Left lung (tissue), 14 donors: ENCODE data around the gene PLAAT1. TPM values are rescaled to one million over a fixed set of nuclear protein-coding genes. Genes with fewer than 3 reads are reported as not detected.

Experiments
- ATAC-seq: fragments of 200-7000 bp; cut with Tn5 transposase; one replicate; pipeline ENCODE4 v1.9.1; 2020; ENCODE audit warnings: moderate library complexity
- DNase-seq, 4 donors: peaks; one replicate each; pipeline ENCODE4 v3.0.0-alpha.2; 2013 to 2020
- H3K27ac ChIP-seq, 2 donors: fragments of 200-600 bp; sonication (generic) in 1 of 2; one replicate each; pipeline versions ENCODE4 v1.5.0 to v1.8.0; 2020 to 2021
- H3K27me3 ChIP-seq, 2 donors: fragments of 200-600 bp; sonication (generic) in 1 of 2; one replicate each; pipeline versions ENCODE4 v1.5.0 to v1.8.0; 2020 to 2021
- H3K36me3 ChIP-seq, 2 donors: fragments of 200-600 bp; sonication (generic) in 1 of 2; one replicate each; pipeline versions ENCODE4 v1.5.0 to v1.8.0; 2020 to 2021
- H3K4me1 ChIP-seq, 2 donors: fragments of 200-600 bp; one replicate each; pipeline ENCODE4 v1.8.0; 2021
- H3K4me3 ChIP-seq, 2 donors: fragments of 200-600 bp; sonication (generic) in 1 of 2; one replicate each; pipeline versions ENCODE4 v1.5.0 to v1.8.0; 2020 to 2021; ENCODE audit warnings: mild to moderate bottlenecking in 1 of 2
- H3K9me3 ChIP-seq, 2 donors: fragments of 200-600 bp; sonication (generic) in 1 of 2; one replicate each; pipeline versions ENCODE4 v1.5.0 to v1.8.0; 2020 to 2021
- CTCF ChIP-seq, 2 donors: fragments of 200-600 bp; sonication (generic) in 1 of 2; IDR thresholded peaks; one replicate each; pipeline versions ENCODE4 v1.5.0 to v1.8.0; 2021; ENCODE audit warnings: antibody characterized with exemption in 2 of 2
- intact Hi-C, 2 donors: fragments of 100-400 bp; cut with DNase I; formaldehyde crosslinking; loops; one replicate each; pipeline versions ENCODE4 v1.11.2 to v1.14.2; 2022
- long read RNA-seq, 12 donors: library from polyadenylated mRNA in 2 of 12; unstranded in 2 of 12; transcript quantifications; one replicate each; pipeline ENCODE4 v2.0.0 and lab custom pipeline, GENCODE V29; 2019 to 2026
- polyA plus RNA-seq, 6 donors: library from polyadenylated mRNA; unstranded; fragments of 120-200 nt; gene quantifications; one replicate each; pipeline ENCODE4 v1.2.1, GENCODE V29; 2013; ENCODE audit not compliant: insufficient read length in 6 of 6
- total RNA-seq, 2 donors: library from RNA; stranded (reverse); fragmentation: NEBNext Ultra II Directional; extraction: Animal tissue kit (Norgen Biotek cat#: 25700); gene quantifications; one replicate each; pipeline ENCODE4 v1.2.1, GENCODE V29; 2021
- donor health status: DM: no; HTN: yes; CAD: no.
- donor health status: DM: no; HTN: no; CAD: no.

PLAAT1 gene
- total RNA-seq (under 1 TPM in 1 of 2 donors, not detected in 1; 0.26 TPM), polyA plus RNA-seq (under 1 TPM; 0.20 to 0.95 (median 0.57) TPM)
- long read RNA-seq, donor 1 = 0 reads
- long read RNA-seq, donor 2 = 0 reads
- long read RNA-seq, donor 3, partial matches to known transcripts = 0 of 1 reads
- long read RNA-seq, donor 3, other reads (novel, unspliced or antisense) = 0 of 1 reads
- long read RNA-seq, donor 4 = 0 reads
- long read RNA-seq, donor 5 = 0 reads
- long read RNA-seq, donor 6 = 0 reads
- long read RNA-seq, donor 7, partial matches to known transcripts = 0 of 1 reads
- long read RNA-seq, donor 7, other reads (novel, unspliced or antisense) = 0 of 1 reads
- long read RNA-seq, donor 8 = 0 reads
- long read RNA-seq, donor 9 = 0 reads
- long read RNA-seq, donor 10 = 0 reads
- long read RNA-seq, donor 11, transcript HRASLS-201 (4 exons, 1,066 nt) = major isoform, 5 of 5 reads
- long read RNA-seq, donor 11, partial matches to known transcripts = 0 of 5 reads
- long read RNA-seq, donor 11, other reads (novel, unspliced or antisense) = 0 of 5 reads
- long read RNA-seq, donor 12 = 0 reads

DNA sequence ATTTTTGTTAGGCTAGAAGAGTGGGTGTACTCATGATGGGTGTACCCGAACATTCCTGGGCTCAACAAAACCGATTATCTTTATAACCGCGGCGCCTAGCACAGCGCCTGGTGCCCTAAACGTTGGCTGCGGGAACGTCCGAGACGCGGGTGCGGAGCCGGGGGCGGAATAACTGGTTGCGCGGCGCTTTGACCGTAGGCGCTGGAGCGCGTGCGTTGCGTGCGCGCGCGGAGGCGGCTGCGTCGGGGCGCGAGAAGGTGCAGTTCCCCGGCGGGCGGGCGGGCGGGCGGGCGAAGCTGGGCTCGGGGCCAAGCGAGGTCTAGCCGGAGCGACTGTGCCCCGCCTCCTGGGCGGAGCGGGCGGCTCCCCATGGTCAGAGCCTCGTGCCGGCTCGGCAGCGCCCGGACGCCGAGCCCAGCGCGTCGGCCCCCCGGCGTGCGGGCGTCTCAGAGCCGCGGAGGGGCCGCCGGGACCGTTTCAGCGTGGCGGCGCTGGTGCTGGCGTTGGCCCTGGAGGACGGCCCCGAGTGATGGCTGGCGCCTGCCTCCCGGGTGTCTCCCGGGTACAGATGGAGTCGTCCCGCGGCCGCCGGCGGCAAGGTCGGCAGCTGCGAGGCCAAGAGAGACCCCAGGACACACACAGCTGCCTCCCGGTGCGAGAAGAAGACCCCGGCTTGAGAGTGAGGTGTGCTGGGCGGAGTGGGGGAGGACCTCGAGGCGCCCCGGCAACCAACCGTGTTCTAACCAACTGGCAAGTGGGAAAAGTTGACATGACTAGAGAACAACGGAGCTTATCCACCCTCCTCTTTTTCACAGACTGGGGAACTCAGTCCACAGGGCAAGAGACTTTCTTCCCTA is at the start of gene PLAAT1:
TSS of gene PLAAT1 (plus strand) at position 373 of the 857 bp plus-strand sequence. CDS start 14,429 bp downstream, outside the sequence.
- intact Hi-C loops = no loop called here
- peak within 1 kb of the TSS; percentile 25 to 30 for H3K4me3 ChIP-seq
- no peaks in the 10 kb centered on the region for H3K36me3 ChIP-seq
- H3K27me3 ChIP-seq = peaks cover 7 to 37% of the 10 kb centered on the region in 2 donors
- ATAC-seq (peak; percentile 96), DNase-seq (peak; percentile 46 to 85 (median 67))
- no peaks in the 10 kb centered on the region for H3K9me3 ChIP-seq
- no peak for TF ChIP-seq CTCF (IDR thresholded peaks at IDR 0.05)
- H3K4me1 ChIP-seq = peaks cover 3 to 6% of the 10 kb centered on the region in 2 donors
- no peak within 1 kb of the TSS for H3K27ac ChIP-seq

DNA sequence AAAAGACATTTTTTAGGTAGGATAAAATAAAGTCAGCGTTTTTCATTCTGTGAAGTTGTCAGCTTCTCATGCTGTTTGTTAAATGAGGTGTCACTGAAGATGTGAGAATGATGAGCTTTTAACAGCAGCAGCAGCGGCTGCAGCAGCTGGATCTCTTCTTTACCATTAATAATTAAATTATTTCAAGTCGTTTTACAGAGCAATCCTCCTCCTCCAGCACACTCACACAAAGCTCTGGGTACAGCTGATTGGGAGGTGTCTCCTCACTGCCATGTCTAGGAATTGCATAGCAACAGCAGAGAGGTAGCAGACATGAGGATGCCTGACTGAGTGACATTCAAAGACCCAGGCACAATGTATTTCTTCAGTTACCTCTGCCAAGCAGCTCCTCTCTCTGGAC is 46.7 kb upstream of the PLAAT1 start:
- ATAC-seq (no peak), DNase-seq (no peak)
- no peaks in the 10 kb centered on the region for H3K4me1 ChIP-seq
- intact Hi-C loops = no loop called here
- H3K27me3 ChIP-seq = no peaks in the 10 kb centered on the region
- H3K9me3 ChIP-seq = no peaks in the 10 kb centered on the region
- no peaks in the 10 kb centered on the region for H3K36me3 ChIP-seq
- H3K4me3 ChIP-seq = no peak overlapping the region
- no peak for TF ChIP-seq CTCF (IDR thresholded peaks at IDR 0.05)
- no peak overlapping the region for H3K27ac ChIP-seq

DNA sequence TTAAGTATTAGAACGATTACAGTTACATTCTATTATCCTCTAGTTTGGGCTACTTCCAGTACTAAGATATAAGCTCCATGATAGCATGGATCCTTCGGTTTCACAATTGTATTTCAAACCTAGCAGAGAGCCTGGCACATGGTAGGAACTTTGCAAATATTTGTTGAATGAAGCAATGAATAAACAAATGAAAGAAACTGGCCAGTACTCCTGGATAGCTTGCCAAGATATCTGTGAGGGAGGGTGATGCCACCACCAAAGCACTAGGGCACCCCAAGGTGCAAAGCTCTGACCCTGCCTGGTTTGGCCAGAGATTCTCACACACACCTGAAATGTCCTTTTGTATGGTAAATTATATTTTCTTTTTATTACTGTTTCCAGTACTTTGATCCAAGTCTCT is 44.3 kb upstream of the PLAAT1 start:
- Histone ChIP-seq H3K9me3 (no peaks in the 10 kb centered on the region), H3K36me3 (no peaks in the 10 kb centered on the region), H3K4me3 (no peak overlapping the region), H3K4me1 (no peaks in the 10 kb centered on the region), H3K27ac (no peak overlapping the region), H3K27me3 (no peaks in the 10 kb centered on the region)
- DNase-seq (no peak), ATAC-seq (no peak)
- intact Hi-C loops = no loop called here
- no peak for TF ChIP-seq CTCF (IDR thresholded peaks at IDR 0.05)

DNA sequence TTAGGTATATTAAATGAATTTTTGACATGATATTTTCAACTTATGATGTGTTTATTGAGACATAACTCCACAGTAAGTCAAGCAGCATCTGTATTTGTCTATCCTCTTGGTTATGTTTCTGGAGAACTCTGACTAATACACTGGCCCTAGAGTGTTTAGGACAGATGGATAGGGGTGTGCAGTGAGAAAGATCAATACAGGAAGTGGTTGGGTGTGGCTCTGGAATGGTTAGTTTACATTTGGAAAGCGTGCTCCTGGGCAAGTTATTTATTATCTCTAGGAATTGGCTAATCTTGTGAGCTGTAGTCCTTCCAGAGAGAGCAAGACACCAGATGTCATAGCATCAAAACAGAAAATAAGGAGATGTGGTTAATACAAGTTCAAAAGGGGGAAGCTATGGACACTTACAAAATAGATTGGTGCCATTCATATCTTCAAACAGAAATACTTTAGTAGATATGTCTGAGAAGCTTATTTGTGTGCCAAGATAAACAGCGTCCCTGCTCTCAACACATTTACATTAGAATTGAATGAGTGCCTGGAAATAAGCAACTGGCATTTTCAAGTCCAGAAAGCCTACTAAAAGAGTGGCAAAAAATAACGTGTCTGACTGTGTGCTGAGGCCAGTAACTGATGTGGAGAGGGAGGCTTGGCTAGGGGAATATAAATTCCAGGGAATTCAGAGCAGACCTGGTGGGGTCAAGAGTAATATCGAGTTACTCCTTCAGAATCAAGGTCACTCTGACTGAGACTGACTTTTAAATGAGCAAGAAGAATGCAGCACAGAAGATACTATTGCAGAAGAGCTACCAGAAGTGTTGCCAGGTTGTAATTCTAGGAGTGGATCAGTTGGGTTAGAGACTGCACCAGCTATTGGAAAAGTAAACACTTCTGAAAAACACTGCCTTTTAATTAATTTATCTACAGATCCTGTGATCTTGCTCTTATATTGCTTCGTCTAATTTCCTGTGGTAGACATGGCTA is 33.4 kb upstream of the PLAAT1 start:
- no peak for TF ChIP-seq CTCF (IDR thresholded peaks at IDR 0.05)
- no peaks in the 10 kb centered on the region for H3K9me3 ChIP-seq
- no peak overlapping the region for H3K4me3 ChIP-seq
- H3K36me3 ChIP-seq = no peaks in the 10 kb centered on the region
- no peak overlapping the region for H3K27ac ChIP-seq
- no peaks in the 10 kb centered on the region for H3K4me1 ChIP-seq
- DNase-seq (no peak), ATAC-seq (peak; percentile 47)
- H3K27me3 ChIP-seq = no peaks in the 10 kb centered on the region
- intact Hi-C loops = no loop called here
